Naive thymus-derived CD8-positive, alpha-beta T cell (primary cell): ENCODE data around the gene UBASH3B. TPM values are rescaled to one million over a fixed set of nuclear protein-coding genes. Genes with fewer than 3 reads are reported as not detected.
"Not testable (repeated sequence)": the region's sequence is repeated elsewhere in the genome, so short reads cannot be mapped to it uniquely, and the experiment has no call there.

Experiments
- ATAC-seq, 2 donors: fragments of 150-1000 bp; cut with Tn5 transposase in 1 of 2; sonication (Bioruptor Pico), chemical (Tn5 transposase) in 1 of 2; 1 replicate in 1 of 2; 2 replicates in 1 of 2; pipeline ENCODE4 v1.10.0; 2021; ENCODE audit warnings: mild to moderate bottlenecking in 2 of 2, moderate library complexity in 2 of 2
- POLR2A ChIA-PET: fragments of 350-600 bp; sonication (Branson Sonifier 250); formaldehyde crosslinking; loops from one replicate; lab custom pipeline; 2021; ENCODE audit warnings: antibody characterized with exemption; lab: Charles Lee
- DNase-seq, 10 donors: peaks; one replicate each; pipeline versions ENCODE4 v3.0.0 to v3.0.0-alpha.2; 2020 to 2022
- H3K27ac Mint-ChIP-seq, 10 donors: one replicate each; pipeline ENCODE4 v1.8.0; 2020 to 2022; ENCODE audit warnings: mild to moderate bottlenecking in 10 of 10, mixed read lengths in 10 of 10, moderate library complexity in 4 of 10, inconsistent platforms in 1 of 10
- H3K27me3 Mint-ChIP-seq, 5 donors: one replicate each; pipeline ENCODE4 v1.8.0; 2021 to 2022; ENCODE audit warnings: mixed read lengths in 5 of 5
- H3K36me3 Mint-ChIP-seq, 3 donors: one replicate each; pipeline ENCODE4 v1.8.0; 2020 to 2022; ENCODE audit warnings: mixed read lengths in 3 of 3, mild to moderate bottlenecking in 2 of 3, inconsistent platforms in 1 of 3
- H3K4me1 Mint-ChIP-seq, 4 donors: one replicate each; pipeline ENCODE4 v1.8.0; 2021 to 2022; ENCODE audit warnings: mixed read lengths in 4 of 4
- H3K4me3 Mint-ChIP-seq, 10 donors: one replicate each; pipeline ENCODE4 v1.8.0; 2020 to 2022; ENCODE audit warnings: mild to moderate bottlenecking in 10 of 10, mixed read lengths in 10 of 10, moderate library complexity in 6 of 10, inconsistent platforms in 1 of 10
- H3K9me3 Mint-ChIP-seq, 9 donors: one replicate each; pipeline ENCODE4 v1.8.0; 2020 to 2022; ENCODE audit warnings: mixed read lengths in 9 of 9, mild to moderate bottlenecking in 3 of 9, inconsistent platforms in 1 of 9, moderate library complexity in 1 of 9
- polyA plus RNA-seq, 3 donors: library from polyadenylated mRNA; unstranded; fragments of 300-500 nt; fragmentation: Illumina TruSeq; gene quantifications; one replicate each; pipeline ENCODE4 v1.2.3, GENCODE V29; 2021
- total RNA-seq, 8 experiments: library from RNA in 2 of 8; stranded (reverse) in 2 of 8; gene quantifications; one replicate each; pipeline ENCODE4 v1.2.3 and lab custom pipeline; 2021 to 2026

Gene UBASH3B
- total and polyA plus RNA-seq, 5 experiments from 2014 or later = 6.8 to 35.2 (median 12.8) TPM

DNA sequence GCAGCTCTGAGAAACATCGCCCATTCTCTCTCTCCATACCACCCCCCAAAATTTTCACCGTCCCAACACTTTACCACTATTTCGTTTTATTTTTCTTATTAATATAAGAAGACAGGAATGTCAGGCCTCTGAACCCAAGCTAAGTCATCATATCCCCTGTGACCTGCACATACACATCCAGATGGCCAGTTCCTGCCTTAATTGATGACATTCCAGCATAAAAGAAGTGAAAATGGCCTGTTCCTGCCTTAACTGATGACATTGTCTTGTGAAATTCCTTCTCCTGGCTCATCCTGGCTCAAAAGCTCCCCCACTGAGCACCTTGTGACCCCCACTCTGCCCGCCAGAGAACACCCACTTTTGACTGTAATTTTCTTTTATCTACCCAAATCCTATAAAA, 176.8 kb downstream of the UBASH3B start:
- H3K4me1 Mint-ChIP-seq = peaks cover 20 to 52% (median 34%) of the 10 kb centered on the region in 4 donors
- not testable (repeated sequence) for H3K9me3 Mint-ChIP-seq, H3K36me3 Mint-ChIP-seq, ATAC-seq, H3K27me3 Mint-ChIP-seq, DNase-seq
- H3K27ac Mint-ChIP-seq = peak overlapping the region; percentile 37 to 95 (median 82)
- POLR2A ChIA-PET = interaction anchor here (0.7 to 4.9 kb wide), 8 partner anchors 11 to 230 kb away, joined by 3 to 42 read pairs (median 4); partner anchors contain the start of gene HSPA8
- H3K4me3 Mint-ChIP-seq = peak overlapping the region in 9 of 10 donors; percentile 3 to 72 (median 36)

DNA sequence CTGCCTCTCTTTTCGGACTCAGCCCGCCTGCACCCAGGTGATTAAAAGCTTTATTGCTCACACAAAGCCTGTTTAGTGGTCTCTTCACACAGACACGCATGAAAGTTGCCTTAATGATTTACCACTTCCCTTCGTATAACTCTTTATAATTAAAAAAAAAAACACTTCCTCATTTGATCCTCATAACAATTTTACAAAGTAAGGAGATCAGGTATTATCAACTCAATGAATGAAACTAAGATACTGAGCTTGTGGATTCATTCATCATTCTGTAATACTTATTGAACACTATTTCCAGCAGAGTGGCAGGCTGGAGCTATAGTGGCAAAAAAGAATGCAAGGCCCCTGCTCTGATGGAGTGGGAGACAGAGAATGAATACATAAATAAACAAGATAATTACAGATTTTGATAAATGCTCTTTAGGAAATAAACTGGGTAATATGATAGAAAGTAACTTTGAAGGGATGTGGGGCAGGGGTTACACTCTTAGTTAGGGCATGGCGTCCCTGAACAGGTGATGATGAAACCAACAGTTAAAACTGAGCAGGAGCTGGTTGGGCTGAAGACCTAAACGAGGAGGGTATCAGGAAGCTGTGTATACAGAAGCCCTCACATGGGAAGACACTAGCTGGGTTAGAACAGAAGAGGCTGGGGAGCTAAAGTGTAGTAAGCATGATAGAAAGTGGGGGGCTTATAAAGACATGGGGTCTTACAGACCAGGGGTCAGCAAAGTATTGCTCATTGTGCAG, 177.4 kb downstream of the UBASH3B start:
- no peaks in the 10 kb centered on the region for H3K36me3 Mint-ChIP-seq
- peak in 1 of 10 donors; percentile 28 for DNase-seq
- H3K9me3 Mint-ChIP-seq = peaks cover 0 to 2% (median 0%) of the 10 kb centered on the region in 9 donors
- ATAC-seq = peak; percentile 60 to 71
- peak overlapping the region; percentile 37 to 95 (median 82) for H3K27ac Mint-ChIP-seq
- peak overlapping the region in 9 of 10 donors; percentile 3 to 72 (median 36) for H3K4me3 Mint-ChIP-seq
- POLR2A ChIA-PET = interaction anchor here (0.7 to 4.9 kb wide), 11 partner anchors 11 to 229 kb away, joined by 3 to 42 read pairs (median 3); partner anchors contain the start of gene HSPA8
- H3K27me3 Mint-ChIP-seq = no peaks in the 10 kb centered on the region
- H3K4me1 Mint-ChIP-seq = peaks cover 25 to 56% (median 40%) of the 10 kb centered on the region in 4 donors

DNA sequence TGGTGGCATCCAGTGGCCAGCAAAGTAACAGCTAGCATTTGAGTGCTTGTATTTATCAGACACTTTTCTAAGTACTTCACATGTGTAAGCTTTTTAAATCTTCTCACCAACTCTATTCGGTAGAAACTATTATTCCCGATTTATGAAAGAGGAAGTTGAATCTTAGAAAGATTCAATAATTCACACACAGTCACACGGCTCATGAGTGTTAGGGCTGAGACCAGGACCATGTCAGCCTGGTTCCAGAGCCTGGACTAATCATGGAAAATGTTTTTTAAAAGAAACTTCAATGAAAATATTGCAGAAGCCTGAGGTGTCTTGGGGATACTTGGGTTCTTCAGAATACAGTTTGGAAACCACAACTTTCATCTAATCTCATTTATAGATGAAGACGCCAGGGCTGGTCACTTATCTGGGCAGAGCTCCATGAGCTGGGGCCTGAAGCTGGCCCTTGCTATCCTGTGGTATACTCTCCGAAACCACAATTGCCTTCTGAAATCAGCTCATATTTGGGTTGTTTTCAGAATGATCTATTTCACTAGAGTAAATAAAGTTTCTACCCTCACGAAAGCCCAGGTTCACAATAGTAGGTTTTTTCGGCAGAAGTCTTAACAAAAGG, 178.4 kb downstream of the UBASH3B start:
- H3K9me3 Mint-ChIP-seq = peaks cover 0 to 2% (median 0%) of the 10 kb centered on the region in 9 donors
- ATAC-seq (no peak), DNase-seq (no peak)
- no peak overlapping the region for H3K4me3 Mint-ChIP-seq
- no peaks in the 10 kb centered on the region for H3K36me3 Mint-ChIP-seq
- POLR2A ChIA-PET = interaction anchor here (0.7 to 4.9 kb wide), 5 partner anchors 10 to 37 kb away, joined by 3 to 42 read pairs (median 7); no protein-coding TSS in a partner anchor
- peaks cover 29 to 63% (median 46%) of the 10 kb centered on the region in 4 donors for H3K4me1 Mint-ChIP-seq
- peak overlapping the region in 7 of 10 donors; percentile 10 to 95 (median 56) for H3K27ac Mint-ChIP-seq
- H3K27me3 Mint-ChIP-seq = no peaks in the 10 kb centered on the region

DNA sequence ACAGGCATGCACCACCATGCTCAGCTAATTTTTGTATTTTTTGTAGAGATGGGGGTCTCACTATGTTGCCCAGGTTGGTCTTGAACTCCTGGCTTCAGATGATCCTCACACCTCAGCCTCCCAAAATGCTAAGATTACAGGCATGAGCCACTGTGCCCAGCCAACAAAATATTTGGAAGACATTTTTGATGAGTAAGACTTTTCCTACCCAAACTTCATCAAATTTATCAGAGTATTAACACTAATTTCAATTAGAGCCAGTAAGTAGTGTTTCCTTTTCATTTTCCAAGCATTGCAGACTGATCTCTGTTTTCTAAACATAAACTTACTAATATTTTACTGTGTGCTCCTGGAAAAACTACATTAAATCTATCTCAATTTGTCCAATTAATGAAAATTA, 181.4 kb downstream of the UBASH3B start:
- peak overlapping the region in 8 of 10 donors; percentile 8 to 95 (median 33) for H3K27ac Mint-ChIP-seq
- POLR2A ChIA-PET = interaction anchor here (0.6 to 4.9 kb wide), 3 partner anchors 15 to 18 kb away, joined by 3 to 42 read pairs (median 3); no protein-coding TSS in a partner anchor
- H3K4me1 Mint-ChIP-seq = peaks cover 27 to 72% (median 54%) of the 10 kb centered on the region in 4 donors
- ATAC-seq = no peak
- no peak for DNase-seq
- H3K9me3 Mint-ChIP-seq = peaks cover 0 to under 1% (median 0%) of the 10 kb centered on the region in 9 donors
- H3K27me3 Mint-ChIP-seq = no peaks in the 10 kb centered on the region
- H3K4me3 Mint-ChIP-seq = no peak overlapping the region
- peaks cover 0 to 4% (median 4%) of the 10 kb centered on the region in 3 donors for H3K36me3 Mint-ChIP-seq

DNA sequence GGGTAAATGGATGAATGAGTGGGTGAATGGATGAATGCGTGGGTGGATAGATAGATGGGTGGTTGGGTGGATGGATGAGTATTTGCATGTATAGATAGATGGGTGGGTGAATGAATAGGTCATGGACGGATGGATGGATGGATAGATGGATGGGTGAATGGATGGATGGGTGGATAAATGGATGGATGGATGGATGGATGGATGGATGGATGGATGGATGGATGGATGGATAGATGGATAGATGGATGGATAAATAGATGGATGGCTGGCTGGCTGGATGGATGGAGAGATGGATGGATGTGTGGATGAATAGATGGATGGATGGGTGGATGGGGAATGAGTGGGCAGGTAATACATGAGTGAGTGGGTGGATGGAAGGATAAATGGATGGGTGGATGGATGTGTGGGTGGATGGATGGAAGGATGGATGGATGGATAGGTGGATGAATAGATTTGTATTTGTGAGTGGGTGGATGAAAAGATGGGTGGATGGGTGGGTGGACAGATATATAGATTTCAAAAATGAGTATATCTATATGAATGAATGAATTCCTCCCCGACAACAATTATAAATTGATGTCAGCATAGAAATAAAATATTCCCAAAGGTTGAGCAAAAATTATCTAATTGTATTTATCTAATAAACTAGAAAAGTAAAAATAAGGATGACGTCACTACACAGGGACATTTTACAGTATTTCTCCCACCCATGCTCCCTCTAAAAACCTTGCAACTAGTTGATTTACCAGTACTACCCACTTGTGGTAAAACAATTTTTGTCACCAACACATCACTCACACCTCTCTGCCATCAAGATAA, 182.2 kb downstream of the UBASH3B start:
- Mint-ChIP-seq H3K4me3 (peak overlapping the region; percentile 73 to 97 (median 90)), H3K9me3 (peaks cover 0 to 2% (median 0%) of the 10 kb centered on the region in 9 donors), H3K36me3 (peaks cover 0 to 10% (median 6%) of the 10 kb centered on the region in 3 donors), H3K4me1 (peaks cover 27 to 71% (median 54%) of the 10 kb centered on the region in 4 donors), H3K27me3 (no peaks in the 10 kb centered on the region), H3K27ac (peak overlapping the region; percentile 87 to 96 (median 94))
- DNase-seq (no peak), ATAC-seq (no peak)
- POLR2A ChIA-PET = interaction anchor here (0.8 to 7.4 kb wide), 12 partner anchors 14 to 225 kb away, joined by 3 to 226 read pairs (median 4); partner anchors contain the start of genes HSPA8 and UBASH3B

DNA sequence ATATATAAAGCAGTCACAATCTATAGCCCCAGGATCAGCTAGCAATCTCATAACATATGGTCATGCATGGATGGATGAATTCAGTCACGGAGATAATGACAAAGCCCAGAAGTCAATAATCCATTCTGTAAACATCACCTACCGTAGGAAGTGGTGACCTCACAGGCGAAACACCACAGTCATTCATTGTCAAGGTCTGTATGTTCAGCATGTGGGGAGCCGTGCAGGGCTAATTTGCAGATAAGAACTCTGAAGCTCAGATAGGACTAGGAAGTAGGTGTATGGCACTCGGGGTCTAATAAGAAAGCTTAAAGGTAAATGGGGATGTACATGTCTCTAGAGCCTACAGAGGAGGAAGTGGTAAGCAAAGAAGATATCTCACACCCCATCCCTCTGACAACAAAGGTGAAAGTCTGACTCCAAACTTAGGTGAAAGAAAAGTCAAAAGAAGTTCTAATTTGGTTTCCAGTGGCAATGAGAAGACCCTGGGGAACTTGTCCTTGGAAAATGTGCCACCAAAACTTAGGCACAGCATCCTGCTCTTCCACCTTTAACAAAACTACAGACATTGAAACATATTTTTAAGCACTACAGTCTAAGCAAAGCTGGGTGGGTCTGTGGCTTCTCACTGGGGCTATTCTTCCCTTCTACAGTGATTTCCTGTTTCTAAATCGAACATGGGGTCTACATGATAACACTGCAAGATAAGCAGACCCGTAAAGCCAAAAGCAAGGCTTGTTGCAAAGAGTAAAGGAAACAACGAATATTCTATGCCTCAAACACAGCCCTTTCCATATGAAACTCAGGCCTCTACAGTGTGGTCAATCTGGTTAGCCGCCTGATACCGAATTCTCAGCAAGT, 188.0 kb downstream of the UBASH3B start:
- H3K4me3 Mint-ChIP-seq = peak overlapping the region; percentile 73 to 86 (median 81)
- DNase-seq (peak in 8 of 10 donors; percentile 46 to 79 (median 70)), ATAC-seq (peak; percentile 81 to 89)
- H3K4me1 Mint-ChIP-seq = peaks cover 44 to 81% (median 76%) of the 10 kb centered on the region in 4 donors
- H3K36me3 Mint-ChIP-seq = peaks cover 4 to 22% (median 8%) of the 10 kb centered on the region in 3 donors
- H3K9me3 Mint-ChIP-seq = peaks cover 0 to 5% (median 0%) of the 10 kb centered on the region in 9 donors
- POLR2A ChIA-PET = interaction anchor here (0.8 to 7.4 kb wide), 11 partner anchors 8 to 220 kb away, joined by 3 to 226 read pairs (median 4); partner anchors contain the start of gene HSPA8
- H3K27me3 Mint-ChIP-seq = no peaks in the 10 kb centered on the region
- H3K27ac Mint-ChIP-seq = peak overlapping the region; percentile 92 to 99 (median 96)

DNA sequence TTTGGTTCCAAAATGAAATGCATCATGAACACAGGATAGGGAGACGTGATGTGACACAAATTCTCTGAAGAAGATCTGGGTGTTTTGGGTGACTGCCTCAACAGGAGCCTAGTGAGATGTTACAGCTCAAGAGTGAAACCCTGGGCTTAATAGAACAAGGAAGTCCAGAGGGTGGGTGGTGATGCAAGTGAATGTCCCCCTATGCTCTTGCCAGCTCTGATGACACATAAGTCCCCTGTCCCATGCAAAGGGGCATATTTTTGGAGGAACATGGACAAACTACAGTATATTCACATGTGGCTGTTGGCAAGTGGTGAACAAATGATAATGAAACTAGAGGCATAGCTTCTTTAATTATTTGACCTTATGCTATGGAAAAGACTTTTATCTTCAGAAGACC, 191.9 kb downstream of the UBASH3B start:
- H3K27ac Mint-ChIP-seq = peak overlapping the region; percentile 81 to 98 (median 94)
- POLR2A ChIA-PET = interaction anchor here (0.6 to 10.9 kb wide), 5 partner anchors 6 to 1543 kb away, joined by 3 to 226 read pairs (median 7); partner anchors contain the start of genes CRTAM and HSPA8
- H3K9me3 Mint-ChIP-seq = peaks cover 0 to 3% (median 0%) of the 10 kb centered on the region in 9 donors
- peaks cover 57 to 100% (median 96%) of the 10 kb centered on the region in 4 donors for H3K4me1 Mint-ChIP-seq
- H3K4me3 Mint-ChIP-seq = peak overlapping the region in 9 of 10 donors; percentile 26 to 87 (median 71)
- DNase-seq (no peak), ATAC-seq (no peak)
- no peaks in the 10 kb centered on the region for H3K27me3 Mint-ChIP-seq
- H3K36me3 Mint-ChIP-seq = peaks cover 14 to 33% (median 31%) of the 10 kb centered on the region in 3 donors

DNA sequence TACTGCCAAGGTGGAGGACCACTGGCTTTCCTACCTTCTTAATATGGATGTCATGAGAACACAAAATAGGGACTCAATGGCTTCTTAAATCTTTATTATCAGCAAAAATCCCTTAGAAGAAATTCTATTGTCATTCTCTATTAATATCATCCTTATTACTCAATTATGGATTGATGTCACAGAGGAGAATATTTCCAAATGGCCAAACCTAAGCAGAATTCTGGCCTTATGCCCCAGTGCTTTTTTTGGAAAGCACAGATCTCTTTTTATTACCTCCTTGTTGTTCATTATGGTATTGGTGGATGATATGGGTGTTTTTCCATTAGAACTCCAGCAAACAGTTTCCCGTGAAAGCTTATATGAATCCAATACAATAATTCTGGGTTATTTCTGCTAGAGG, 192.7 kb downstream of the UBASH3B start:
- POLR2A ChIA-PET = interaction anchor here (0.6 to 10.9 kb wide), 5 partner anchors 7 to 1543 kb away, joined by 3 to 226 read pairs (median 5); partner anchors contain the start of genes CRTAM and HSPA8
- DNase-seq (no peak), ATAC-seq (no peak)
- Mint-ChIP-seq H3K9me3 (peaks cover 0 to 3% (median 0%) of the 10 kb centered on the region in 9 donors), H3K36me3 (peaks cover 18 to 36% (median 31%) of the 10 kb centered on the region in 3 donors), H3K27ac (peak overlapping the region in 9 of 10 donors; percentile 89 to 98 (median 95)), H3K27me3 (no peaks in the 10 kb centered on the region), H3K4me3 (peak overlapping the region in 7 of 10 donors; percentile 25 to 87 (median 75)), H3K4me1 (peaks cover 53 to 100% (median 95%) of the 10 kb centered on the region in 4 donors)

DNA sequence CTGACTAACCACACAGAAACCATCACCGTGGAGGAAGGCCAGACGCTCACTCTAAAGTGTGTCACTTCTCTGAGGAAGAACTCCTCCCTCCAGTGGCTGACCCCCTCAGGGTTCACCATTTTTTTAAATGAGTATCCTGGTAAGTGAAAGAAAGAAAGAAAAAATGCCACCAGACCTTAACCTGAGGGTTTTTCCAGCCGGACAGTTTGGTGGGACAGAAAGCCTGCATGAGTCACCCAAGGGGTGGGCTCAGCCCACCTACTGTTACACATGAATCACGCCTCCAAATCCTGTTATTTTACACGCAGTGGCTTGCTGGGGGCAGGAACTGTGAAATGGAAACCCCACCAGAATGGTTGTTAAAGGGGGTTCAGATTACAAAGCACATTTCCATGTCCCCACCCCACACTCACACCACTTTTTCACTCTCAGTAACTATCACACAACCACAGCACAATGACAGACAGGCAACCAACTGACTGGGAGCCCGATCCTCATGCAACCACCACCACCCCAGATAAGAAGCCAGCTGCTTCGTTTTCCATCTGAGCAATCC, 194.6 kb downstream of the UBASH3B start:
- Mint-ChIP-seq H3K36me3 (peaks cover 21 to 54% (median 30%) of the 10 kb centered on the region in 3 donors), H3K4me3 (peak overlapping the region; percentile 23 to 87 (median 74)), H3K27me3 (no peaks in the 10 kb centered on the region), H3K4me1 (peaks cover 40 to 84% (median 81%) of the 10 kb centered on the region in 4 donors), H3K9me3 (peaks cover 0 to under 1% (median 0%) of the 10 kb centered on the region in 9 donors), H3K27ac (peak overlapping the region; percentile 91 to 97 (median 94))
- POLR2A ChIA-PET = interaction anchor here (0.5 to 10.9 kb wide), 3 partner anchors 9 to 31 kb away, joined by 3 to 226 read pairs (median 42); partner anchors contain the start of gene CRTAM
- ATAC-seq = peak; percentile 19 to 48
- DNase-seq = peak in 2 of 10 donors; percentile 14 to 44

DNA sequence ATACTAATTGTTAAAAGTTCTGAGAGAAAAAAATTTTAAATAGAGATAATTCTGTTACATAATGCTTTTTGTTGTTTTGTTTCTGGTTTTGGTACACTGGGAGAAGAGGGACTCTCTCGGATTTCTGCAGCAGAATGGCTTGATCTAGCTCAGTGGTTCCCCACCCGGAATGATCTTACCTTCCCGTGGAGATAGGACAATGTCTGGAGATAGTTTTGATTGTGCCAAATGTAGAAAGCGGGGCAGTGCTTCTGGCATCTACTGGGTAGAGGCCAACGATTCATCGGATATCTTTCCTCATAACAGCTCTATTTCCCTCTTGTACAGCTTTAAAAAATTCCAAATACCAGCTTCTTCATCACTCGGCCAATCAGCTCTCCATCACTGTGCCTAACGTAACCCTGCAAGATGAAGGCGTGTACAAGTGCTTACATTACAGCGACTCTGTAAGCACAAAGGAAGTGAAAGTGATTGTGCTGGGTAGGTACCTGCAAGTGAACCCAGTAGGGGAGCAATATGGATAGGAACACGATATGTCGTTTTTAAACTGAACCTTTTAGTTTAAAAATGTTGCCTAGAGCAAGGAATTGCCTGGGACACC, 195.9 kb downstream of the UBASH3B start:
- DNase-seq (peak in 8 of 10 donors; percentile 22 to 71 (median 47)), ATAC-seq (peak; percentile 88 to 98)
- H3K36me3 Mint-ChIP-seq = peaks cover 20 to 66% (median 40%) of the 10 kb centered on the region in 3 donors
- H3K4me3 Mint-ChIP-seq = peak overlapping the region; percentile 60 to 87 (median 77)
- H3K9me3 Mint-ChIP-seq = no peaks in the 10 kb centered on the region
- H3K27ac Mint-ChIP-seq = peak overlapping the region; percentile 91 to 97 (median 95)
- H3K27me3 Mint-ChIP-seq = no peaks in the 10 kb centered on the region
- peaks cover 37 to 79% (median 76%) of the 10 kb centered on the region in 4 donors for H3K4me1 Mint-ChIP-seq
- POLR2A ChIA-PET = interaction anchor here (0.7 to 10.9 kb wide), 8 partner anchors 10 to 211 kb away, joined by 3 to 226 read pairs (median 5); partner anchors contain the start of genes CRTAM and HSPA8
